K562 (cell line): ENCODE data around the gene TACC3. TPM values are rescaled to one million over a fixed set of nuclear protein-coding genes. Genes with fewer than 3 reads are reported as not detected.

Experiments used
- CBFA2T2 ChIP-seq: fragments of 450-650 bp; conservative IDR thresholded peaks from 2 replicates; pipeline ENCODE4 v1.6.1; 2017; ENCODE audit warnings: mild to moderate bottlenecking
- CHCHD3 ChIP-seq: fragments of 250-450 bp; sonication (Bioruptor Pico); IDR thresholded peaks from 2 replicates; pipeline ENCODE4 v2.1.2; 2022; ENCODE audit warnings: mild to moderate bottlenecking
- GATAD2B ChIP-seq: fragments of 450-650 bp; IDR thresholded peaks from 2 replicates; pipeline ENCODE4 v1.6.1; 2017; ENCODE audit warnings: mild to moderate bottlenecking, borderline replicate concordance
- STAG1 ChIP-seq: sonication (generic); formaldehyde crosslinking; IDR thresholded peaks from 2 replicates; pipeline ENCODE4 v1.5.0; 2020; ENCODE audit warnings: missing genetic modification reagents, borderline replicate concordance
- TAL1 ChIP-seq: fragments of 450-650 bp; IDR thresholded peaks from 2 replicates; pipeline ENCODE4 v1.6.1; 2016; ENCODE audit warnings: mild to moderate bottlenecking
- ZNF316 ChIP-seq: fragments of 450-650 bp; IDR thresholded peaks from 2 replicates; pipeline ENCODE4 v1.6.1; 2016
- ZNF57 ChIP-seq: fragments of 450-650 bp; formaldehyde crosslinking; IDR thresholded peaks from 2 replicates; pipeline ENCODE4 v1.4.0; 2020; ENCODE audit warnings: mild to moderate bottlenecking, moderate library complexity
- ZNF75A ChIP-seq: fragments of 450-650 bp; formaldehyde crosslinking; IDR thresholded peaks from 2 replicates; pipeline ENCODE4 v1.4.0; 2020; ENCODE audit warnings: mild to moderate bottlenecking
- polyA plus RNA-seq, 8 experiments: library from polyadenylated mRNA; depleted of rRNA in 4 of 8; stranded (reverse) in 5 of 8; unstranded in 3 of 8; fragments of >200 nt; fragmentation: Nextera tagmentation in 2 of 8; fragmentation: Illumina TruSeq in 1 of 8; extraction: Ambion mirVana in 2 of 8; extraction: Trizol in 1 of 8; gene quantifications; 2 replicates each; pipeline versions ENCODE4 v1.2.1 to v1.2.3, GENCODE V29; 2011 to 2014; ENCODE audit warnings: inconsistent platforms in 1 of 8, missing spikeins in 1 of 8
- total RNA-seq, 7 experiments: library from RNA; depleted of rRNA in 6 of 7; stranded (reverse); fragments of >200 nt in 6 of 7; fragmentation: Illumina TruSeq in 2 of 7; extraction: Trizol in 2 of 7; gene quantifications; 2 replicates each; pipeline versions ENCODE4 v1.2.1 to v1.2.3, GENCODE V29; 2011 to 2021; ENCODE audit warnings: low replicate concordance in 1 of 7
- TF ChIP-seq, protein P1 (sequence below): fragments of 200-600 bp; sonication (generic); IDR thresholded peaks from one replicate; pipeline ENCODE4 v1.6.1; 2012; ENCODE audit warnings: mild to moderate bottlenecking, low read depth, low read length, inconsistent platforms
- TF ChIP-seq, protein P2 (sequence below): sonication (generic); formaldehyde crosslinking; IDR thresholded peaks from 2 replicates; pipeline ENCODE4 v1.8.0; 2022; ENCODE audit warnings: missing genetic modification reagents, mild to moderate bottlenecking, borderline replicate concordance
- TF ChIP-seq, protein P3 (sequence below), 3 experiments: IDR thresholded peaks in 2 of 3; conservative IDR thresholded peaks in 1 of 3; 2 replicates each; pipeline ENCODE4 v1.5.1; 2011 to 2012; ENCODE audit warnings: low read length in 3 of 3, mild to moderate bottlenecking in 3 of 3, control low read depth in 2 of 3, improper control_type of control experiment in 1 of 3, inconsistent platforms in 1 of 3, low read depth in 1 of 3, mixed read lengths in 1 of 3, moderate library complexity in 1 of 3; ENCODE audit not compliant: insufficient read depth in 2 of 3

TACC3 gene
- total and polyA plus RNA-seq, 9 of the 15 experiments (the other 6 are each of a cell fraction or from before 2014, with no cell fraction given), result 1.9 to 122 (median 55.6) TPM

DNA sequence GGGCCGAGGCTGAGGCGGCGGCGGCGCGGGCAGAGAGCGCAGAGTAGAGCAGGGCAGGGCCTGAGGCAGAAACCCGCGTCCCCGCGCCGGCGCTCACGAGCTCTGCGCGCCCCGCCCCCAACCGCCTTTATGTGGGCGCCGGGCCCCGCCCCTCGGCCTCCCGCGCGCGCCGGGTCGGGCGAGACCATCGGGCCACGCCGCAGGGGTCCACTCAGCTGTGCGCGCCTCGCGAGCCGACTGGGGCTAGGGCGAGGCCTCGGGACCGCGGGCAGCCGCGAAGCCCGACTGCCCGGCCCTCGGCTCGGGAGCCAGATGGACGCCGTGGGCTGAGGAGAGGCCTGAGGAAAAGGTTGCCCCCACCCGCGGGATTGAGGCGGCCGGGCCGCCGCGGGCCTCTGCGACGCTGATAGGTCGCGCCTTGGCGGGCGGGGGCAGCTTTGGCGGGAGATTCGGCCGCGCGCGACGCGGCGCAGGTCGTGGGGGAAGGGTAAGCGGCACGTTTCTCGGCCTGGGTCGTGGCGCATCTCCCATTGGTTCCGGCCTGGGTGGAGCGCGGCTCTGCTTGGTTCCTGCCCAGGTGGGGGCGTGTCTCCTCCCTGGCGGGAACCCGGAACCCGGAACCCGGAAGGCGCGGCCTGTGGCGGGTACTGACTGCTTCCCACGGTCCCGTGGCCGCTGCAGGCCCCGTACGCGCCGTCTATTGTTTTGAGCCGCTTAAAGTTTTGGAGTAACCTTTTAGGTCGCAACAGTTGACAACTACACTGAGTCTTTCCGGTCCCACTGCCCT lies 8.9 kb upstream of the TACC3 start, which contains the start of gene SLBP (continued):
- TF ChIP-seq, protein P1, sequence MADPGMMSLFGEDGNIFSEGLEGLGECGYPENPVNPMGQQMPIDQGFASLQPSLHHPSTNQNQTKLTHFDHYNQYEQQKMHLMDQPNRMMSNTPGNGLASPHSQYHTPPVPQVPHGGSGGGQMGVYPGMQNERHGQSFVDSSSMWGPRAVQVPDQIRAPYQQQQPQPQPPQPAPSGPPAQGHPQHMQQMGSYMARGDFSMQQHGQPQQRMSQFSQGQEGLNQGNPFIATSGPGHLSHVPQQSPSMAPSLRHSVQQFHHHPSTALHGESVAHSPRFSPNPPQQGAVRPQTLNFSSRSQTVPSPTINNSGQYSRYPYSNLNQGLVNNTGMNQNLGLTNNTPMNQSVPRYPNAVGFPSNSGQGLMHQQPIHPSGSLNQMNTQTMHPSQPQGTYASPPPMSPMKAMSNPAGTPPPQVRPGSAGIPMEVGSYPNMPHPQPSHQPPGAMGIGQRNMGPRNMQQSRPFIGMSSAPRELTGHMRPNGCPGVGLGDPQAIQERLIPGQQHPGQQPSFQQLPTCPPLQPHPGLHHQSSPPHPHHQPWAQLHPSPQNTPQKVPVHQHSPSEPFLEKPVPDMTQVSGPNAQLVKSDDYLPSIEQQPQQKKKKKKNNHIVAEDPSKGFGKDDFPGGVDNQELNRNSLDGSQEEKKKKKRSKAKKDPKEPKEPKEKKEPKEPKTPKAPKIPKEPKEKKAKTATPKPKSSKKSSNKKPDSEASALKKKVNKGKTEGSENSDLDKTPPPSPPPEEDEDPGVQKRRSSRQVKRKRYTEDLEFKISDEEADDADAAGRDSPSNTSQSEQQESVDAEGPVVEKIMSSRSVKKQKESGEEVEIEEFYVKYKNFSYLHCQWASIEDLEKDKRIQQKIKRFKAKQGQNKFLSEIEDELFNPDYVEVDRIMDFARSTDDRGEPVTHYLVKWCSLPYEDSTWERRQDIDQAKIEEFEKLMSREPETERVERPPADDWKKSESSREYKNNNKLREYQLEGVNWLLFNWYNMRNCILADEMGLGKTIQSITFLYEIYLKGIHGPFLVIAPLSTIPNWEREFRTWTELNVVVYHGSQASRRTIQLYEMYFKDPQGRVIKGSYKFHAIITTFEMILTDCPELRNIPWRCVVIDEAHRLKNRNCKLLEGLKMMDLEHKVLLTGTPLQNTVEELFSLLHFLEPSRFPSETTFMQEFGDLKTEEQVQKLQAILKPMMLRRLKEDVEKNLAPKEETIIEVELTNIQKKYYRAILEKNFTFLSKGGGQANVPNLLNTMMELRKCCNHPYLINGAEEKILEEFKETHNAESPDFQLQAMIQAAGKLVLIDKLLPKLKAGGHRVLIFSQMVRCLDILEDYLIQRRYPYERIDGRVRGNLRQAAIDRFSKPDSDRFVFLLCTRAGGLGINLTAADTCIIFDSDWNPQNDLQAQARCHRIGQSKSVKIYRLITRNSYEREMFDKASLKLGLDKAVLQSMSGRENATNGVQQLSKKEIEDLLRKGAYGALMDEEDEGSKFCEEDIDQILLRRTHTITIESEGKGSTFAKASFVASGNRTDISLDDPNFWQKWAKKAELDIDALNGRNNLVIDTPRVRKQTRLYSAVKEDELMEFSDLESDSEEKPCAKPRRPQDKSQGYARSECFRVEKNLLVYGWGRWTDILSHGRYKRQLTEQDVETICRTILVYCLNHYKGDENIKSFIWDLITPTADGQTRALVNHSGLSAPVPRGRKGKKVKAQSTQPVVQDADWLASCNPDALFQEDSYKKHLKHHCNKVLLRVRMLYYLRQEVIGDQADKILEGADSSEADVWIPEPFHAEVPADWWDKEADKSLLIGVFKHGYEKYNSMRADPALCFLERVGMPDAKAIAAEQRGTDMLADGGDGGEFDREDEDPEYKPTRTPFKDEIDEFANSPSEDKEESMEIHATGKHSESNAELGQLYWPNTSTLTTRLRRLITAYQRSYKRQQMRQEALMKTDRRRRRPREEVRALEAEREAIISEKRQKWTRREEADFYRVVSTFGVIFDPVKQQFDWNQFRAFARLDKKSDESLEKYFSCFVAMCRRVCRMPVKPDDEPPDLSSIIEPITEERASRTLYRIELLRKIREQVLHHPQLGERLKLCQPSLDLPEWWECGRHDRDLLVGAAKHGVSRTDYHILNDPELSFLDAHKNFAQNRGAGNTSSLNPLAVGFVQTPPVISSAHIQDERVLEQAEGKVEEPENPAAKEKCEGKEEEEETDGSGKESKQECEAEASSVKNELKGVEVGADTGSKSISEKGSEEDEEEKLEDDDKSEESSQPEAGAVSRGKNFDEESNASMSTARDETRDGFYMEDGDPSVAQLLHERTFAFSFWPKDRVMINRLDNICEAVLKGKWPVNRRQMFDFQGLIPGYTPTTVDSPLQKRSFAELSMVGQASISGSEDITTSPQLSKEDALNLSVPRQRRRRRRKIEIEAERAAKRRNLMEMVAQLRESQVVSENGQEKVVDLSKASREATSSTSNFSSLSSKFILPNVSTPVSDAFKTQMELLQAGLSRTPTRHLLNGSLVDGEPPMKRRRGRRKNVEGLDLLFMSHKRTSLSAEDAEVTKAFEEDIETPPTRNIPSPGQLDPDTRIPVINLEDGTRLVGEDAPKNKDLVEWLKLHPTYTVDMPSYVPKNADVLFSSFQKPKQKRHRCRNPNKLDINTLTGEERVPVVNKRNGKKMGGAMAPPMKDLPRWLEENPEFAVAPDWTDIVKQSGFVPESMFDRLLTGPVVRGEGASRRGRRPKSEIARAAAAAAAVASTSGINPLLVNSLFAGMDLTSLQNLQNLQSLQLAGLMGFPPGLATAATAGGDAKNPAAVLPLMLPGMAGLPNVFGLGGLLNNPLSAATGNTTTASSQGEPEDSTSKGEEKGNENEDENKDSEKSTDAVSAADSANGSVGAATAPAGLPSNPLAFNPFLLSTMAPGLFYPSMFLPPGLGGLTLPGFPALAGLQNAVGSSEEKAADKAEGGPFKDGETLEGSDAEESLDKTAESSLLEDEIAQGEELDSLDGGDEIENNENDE, result no peak
- TF ChIP-seq, protein P2, sequence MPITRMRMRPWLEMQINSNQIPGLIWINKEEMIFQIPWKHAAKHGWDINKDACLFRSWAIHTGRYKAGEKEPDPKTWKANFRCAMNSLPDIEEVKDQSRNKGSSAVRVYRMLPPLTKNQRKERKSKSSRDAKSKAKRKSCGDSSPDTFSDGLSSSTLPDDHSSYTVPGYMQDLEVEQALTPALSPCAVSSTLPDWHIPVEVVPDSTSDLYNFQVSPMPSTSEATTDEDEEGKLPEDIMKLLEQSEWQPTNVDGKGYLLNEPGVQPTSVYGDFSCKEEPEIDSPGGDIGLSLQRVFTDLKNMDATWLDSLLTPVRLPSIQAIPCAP (CRISPR knock-in tag), result peak; percentile 66; the same call in 1 of the 2 replicates
- no peak for TF ChIP-seq ZNF57 (CRISPR knock-in tag)
- TF ChIP-seq CBFA2T2, result no peak
- no peak for TF ChIP-seq STAG1 (CRISPR knock-in tag)
- no peak for TF ChIP-seq TAL1
- TF ChIP-seq GATAD2B, result peak; percentile 99
- no peak for TF ChIP-seq CHCHD3 (CRISPR knock-in tag)
- TF ChIP-seq, protein P3, sequence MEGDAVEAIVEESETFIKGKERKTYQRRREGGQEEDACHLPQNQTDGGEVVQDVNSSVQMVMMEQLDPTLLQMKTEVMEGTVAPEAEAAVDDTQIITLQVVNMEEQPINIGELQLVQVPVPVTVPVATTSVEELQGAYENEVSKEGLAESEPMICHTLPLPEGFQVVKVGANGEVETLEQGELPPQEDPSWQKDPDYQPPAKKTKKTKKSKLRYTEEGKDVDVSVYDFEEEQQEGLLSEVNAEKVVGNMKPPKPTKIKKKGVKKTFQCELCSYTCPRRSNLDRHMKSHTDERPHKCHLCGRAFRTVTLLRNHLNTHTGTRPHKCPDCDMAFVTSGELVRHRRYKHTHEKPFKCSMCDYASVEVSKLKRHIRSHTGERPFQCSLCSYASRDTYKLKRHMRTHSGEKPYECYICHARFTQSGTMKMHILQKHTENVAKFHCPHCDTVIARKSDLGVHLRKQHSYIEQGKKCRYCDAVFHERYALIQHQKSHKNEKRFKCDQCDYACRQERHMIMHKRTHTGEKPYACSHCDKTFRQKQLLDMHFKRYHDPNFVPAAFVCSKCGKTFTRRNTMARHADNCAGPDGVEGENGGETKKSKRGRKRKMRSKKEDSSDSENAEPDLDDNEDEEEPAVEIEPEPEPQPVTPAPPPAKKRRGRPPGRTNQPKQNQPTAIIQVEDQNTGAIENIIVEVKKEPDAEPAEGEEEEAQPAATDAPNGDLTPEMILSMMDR (IDR thresholded peaks at IDR 0.05 in 2 of 3, conservative IDR thresholded peaks at IDR 0.05 in 1 of 3; ENCODE audit: insufficient read depth in 2 of 3, low read depth in 1 of 3, low read length in 3 of 3), result no peak
- no peak for TF ChIP-seq ZNF316
- TF ChIP-seq ZNF75A (CRISPR knock-in tag), result no peak
